HCT116 (cell line): ENCODE results near the gene TYRO3.

Experiments used
- CTCF ChIP-seq, 3 experiments: fragments of 200-600 bp in 1 of 3; sonication (generic) in 1 of 3; IDR thresholded peaks in 2 of 3; conservative IDR thresholded peaks in 1 of 3; 2 replicates each; pipeline ENCODE4 v1.5.1; 2012 to 2017; ENCODE audit warnings: low read depth in 2 of 3, low read length in 2 of 3, antibody characterized with exemption in 1 of 3, borderline replicate concordance in 1 of 3, control low read depth in 1 of 3, mild to moderate bottlenecking in 1 of 3, mixed read lengths in 1 of 3, mixed run types in 1 of 3, moderate library complexity in 1 of 3; ENCODE audit not compliant: insufficient read depth in 1 of 3
- YY1 ChIP-seq: IDR thresholded peaks from 2 replicates; pipeline ENCODE4 v1.6.1; 2011; ENCODE audit warnings: low read length, low read depth, moderate library complexity, mild to moderate bottlenecking; ENCODE audit not compliant: insufficient replicate concordance; ENCODE audit errors: extremely low read depth

GRCh38 chr15:41550066-41550775 is 8.8 kb upstream of the TYRO3 start:
- no peak for TF ChIP-seq YY1
- no peak for TF ChIP-seq CTCF (IDR thresholded peaks at IDR 0.05 in 2 of 3, conservative IDR thresholded peaks at IDR 0.05 in 1 of 3; ENCODE audit: borderline replicate concordance in 1 of 3, insufficient read depth in 1 of 3, low read depth in 2 of 3, low read length in 2 of 3)
